AML-193 (cell line): ENCODE results near the gene CXCR4.

Experiments
- DNase-seq, 2 experiments: peaks; one replicate each; lab custom pipeline; 2025; lab: John Stamatoyannopoulos, UW

Gene CXCR4

GRCh38 chr2:136131961-136132824, 14.2 kb upstream of the CXCR4 start:
- no peak for DNase-seq

- DNase-seq: no peak
Observed at GRCh38 chr2:136131484-136131960, 13.6 kb upstream of the CXCR4 start.

GRCh38 chr2:136130511-136130910, 12.6 kb upstream of the CXCR4 start:
- no peak for DNase-seq

- no peak for DNase-seq
Observed at GRCh38 chr2:136130045-136130444, 12.1 kb upstream of the CXCR4 start.

- no peak for DNase-seq
Observed at GRCh38 chr2:136129601-136130000, 11.7 kb upstream of the CXCR4 start.

- no peak for DNase-seq
Observed at GRCh38 chr2:136128905-136129304, 11.0 kb upstream of the CXCR4 start.

GRCh38 chr2:136128366-136128765, 10.4 kb upstream of the CXCR4 start:
- no peak for DNase-seq

- no peak for DNase-seq
Observed at GRCh38 chr2:136127356-136127755, 9.4 kb upstream of the CXCR4 start.

- DNase-seq: no peak
Observed at GRCh38 chr2:136126421-136126926, 8.5 kb upstream of the CXCR4 start.

GRCh38 chr2:136126021-136126420, 8.1 kb upstream of the CXCR4 start:
- no peak for DNase-seq

GRCh38 chr2:136125236-136125635, 7.3 kb upstream of the CXCR4 start:
- no peak for DNase-seq

- peak; percentile 37 to 59 for DNase-seq
Observed at GRCh38 chr2:136124805-136125204, 6.9 kb upstream of the CXCR4 start.

- peak; percentile 67 to 73 for DNase-seq
Observed at GRCh38 chr2:136122661-136123060, 4.7 kb upstream of the CXCR4 start.

- no peak for DNase-seq
Observed at GRCh38 chr2:136121204-136121910, 3.4 kb upstream of the CXCR4 start.

GRCh38 chr2:136119717-136120675, 2.0 kb upstream of the CXCR4 start:
- no peak for DNase-seq

- peak; percentile 36 to 47 for DNase-seq
Observed at GRCh38 chr2:136118819-136119716, 1.1 kb upstream of the CXCR4 start.

GRCh38 chr2:136117391-136117841, 533 bp downstream of the CXCR4 start:
- DNase-seq: no peak

- no peak for DNase-seq
Observed at GRCh38 chr2:136116813-136117390, 1.0 kb downstream of the CXCR4 start.

GRCh38 chr2:136116151-136116812, 1.7 kb downstream of the CXCR4 start:
- DNase-seq: peak; percentile 43 to 51
